Measurements from ENCODE around the gene NKTR.

DNA sequence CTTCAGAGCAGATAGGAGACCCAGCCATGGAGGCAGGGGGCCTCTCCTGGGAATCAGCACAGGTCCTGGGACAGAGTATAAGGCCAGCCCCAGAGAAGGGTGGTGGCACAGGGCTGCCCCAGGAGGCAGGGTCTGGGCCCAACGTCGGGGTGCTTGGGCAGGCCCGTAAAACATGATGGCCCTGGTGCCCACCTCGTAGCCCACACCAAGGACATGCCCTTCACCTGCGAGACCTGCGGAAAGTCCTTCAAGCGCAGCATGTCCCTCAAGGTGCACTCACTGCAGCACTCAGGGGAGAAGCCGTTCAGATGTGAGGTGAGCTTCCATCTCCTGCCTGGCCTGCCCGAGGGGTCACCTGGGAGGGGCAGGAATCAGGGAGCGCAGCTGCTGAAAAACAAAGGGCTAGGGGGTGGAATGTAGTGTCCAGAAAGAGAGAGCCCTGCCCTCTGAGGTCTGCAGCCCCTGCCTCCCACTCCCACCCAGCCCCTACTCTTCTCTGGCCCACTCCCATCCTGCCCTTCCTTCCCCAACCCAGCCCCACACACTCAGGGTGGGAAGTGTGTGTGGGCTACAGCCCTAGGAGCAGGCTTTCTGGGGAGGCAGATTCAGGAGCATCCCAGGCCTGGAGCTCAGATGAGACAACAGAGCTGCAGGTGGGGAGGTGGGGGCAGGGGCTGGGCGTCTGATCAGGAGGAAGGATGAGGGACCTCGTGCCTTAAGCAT, 62.5 kb downstream of the NKTR start:
- TF ChIP-seq, protein P1, sequence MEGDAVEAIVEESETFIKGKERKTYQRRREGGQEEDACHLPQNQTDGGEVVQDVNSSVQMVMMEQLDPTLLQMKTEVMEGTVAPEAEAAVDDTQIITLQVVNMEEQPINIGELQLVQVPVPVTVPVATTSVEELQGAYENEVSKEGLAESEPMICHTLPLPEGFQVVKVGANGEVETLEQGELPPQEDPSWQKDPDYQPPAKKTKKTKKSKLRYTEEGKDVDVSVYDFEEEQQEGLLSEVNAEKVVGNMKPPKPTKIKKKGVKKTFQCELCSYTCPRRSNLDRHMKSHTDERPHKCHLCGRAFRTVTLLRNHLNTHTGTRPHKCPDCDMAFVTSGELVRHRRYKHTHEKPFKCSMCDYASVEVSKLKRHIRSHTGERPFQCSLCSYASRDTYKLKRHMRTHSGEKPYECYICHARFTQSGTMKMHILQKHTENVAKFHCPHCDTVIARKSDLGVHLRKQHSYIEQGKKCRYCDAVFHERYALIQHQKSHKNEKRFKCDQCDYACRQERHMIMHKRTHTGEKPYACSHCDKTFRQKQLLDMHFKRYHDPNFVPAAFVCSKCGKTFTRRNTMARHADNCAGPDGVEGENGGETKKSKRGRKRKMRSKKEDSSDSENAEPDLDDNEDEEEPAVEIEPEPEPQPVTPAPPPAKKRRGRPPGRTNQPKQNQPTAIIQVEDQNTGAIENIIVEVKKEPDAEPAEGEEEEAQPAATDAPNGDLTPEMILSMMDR (IDR thresholded peaks at IDR 0.05; ENCODE audit: low read length), result no peak
- no peak for TF ChIP-seq EZH2 (optimal IDR thresholded peaks at IDR 0.05; ENCODE audit: low read depth, low read length)
- no peak for TF ChIP-seq EZH2phosphoT487 (IDR thresholded peaks at IDR 0.05; ENCODE audit: low read length)
